OCI-LY3 (cell line): ENCODE results near the gene PKNOX1.
"Not testable (repeated sequence)": the region's sequence is repeated elsewhere in the genome, so short reads cannot be mapped to it uniquely, and the experiment has no call there.

Experiments
- H2AFZ ChIP-seq: fragments of 200-600, 300-600 bp; shearing (Covaris generic); 2 replicates; pipeline ENCODE4 v1.6.0; 2014; ENCODE audit warnings: antibody characterized with exemption, low read depth, low read length
- H3K27ac ChIP-seq: fragments of 200-600, 300-600 bp; sonication (generic); 2 replicates; pipeline ENCODE4 v1.5.1; 2014; ENCODE audit warnings: mild to moderate bottlenecking, low read length, moderate library complexity, mixed read lengths
- H3K27me3 ChIP-seq: fragments of 200-600, 300-600 bp; sonication (generic); 2 replicates; pipeline ENCODE4 v1.6.1; 2014; ENCODE audit warnings: low read depth, low read length, mixed read lengths
- H3K36me3 ChIP-seq: fragments of 200-600, 300-600 bp; sonication (generic); replicated peaks from 2 replicates; pipeline ENCODE3; 2014; ENCODE audit warnings: low read depth, low read length, mixed read lengths
- H3K4me1 ChIP-seq: fragments of 300-600, 200-600 bp; sonication (generic); 2 replicates; pipeline ENCODE4 v1.6.1; 2014; ENCODE audit warnings: low read length, mixed read lengths
- H3K4me2 ChIP-seq: fragments of 200-600, 300-600 bp; sonication (generic); 2 replicates; pipeline ENCODE4 v1.6.1; 2014; ENCODE audit warnings: low read length, mixed read lengths
- H3K4me3 ChIP-seq: fragments of 300-600, 200-600 bp; sonication (generic); 2 replicates; pipeline ENCODE4 v1.5.1; 2014; ENCODE audit warnings: antibody characterized with exemption, mild to moderate bottlenecking, low read length, moderate library complexity
- H3K79me2 ChIP-seq: fragments of 300-600, 200-600 bp; shearing (Covaris generic); 2 replicates; pipeline ENCODE4 v1.6.1; 2014; ENCODE audit warnings: mild to moderate bottlenecking, low read length, mixed read lengths
- H3K9ac ChIP-seq: fragments of 300-600, 200-600 bp; shearing (Covaris generic); 2 replicates; pipeline ENCODE4 v1.6.0; 2014; ENCODE audit warnings: mild to moderate bottlenecking, low read length, moderate library complexity
- H3K9me3 ChIP-seq: fragments of 200-600, 300-600 bp; shearing (Covaris generic); 2 replicates; pipeline ENCODE4 v1.6.1; 2014; ENCODE audit warnings: low read length, mixed read lengths; ENCODE audit not compliant: insufficient read depth
- H4K20me1 ChIP-seq: fragments of 200-600, 300-600 bp; sonication (generic); 2 replicates; pipeline ENCODE4 v1.6.1; 2016; ENCODE audit warnings: low read length, mixed read lengths; ENCODE audit not compliant: insufficient read depth
- CTCF ChIP-seq: fragments of 200-600, 300-600 bp; sonication (generic); IDR thresholded peaks from 2 replicates; pipeline ENCODE4 v1.5.1; 2014; ENCODE audit warnings: antibody characterized with exemption, low read length, low read depth
- EZH2phosphoT487 ChIP-seq: fragments of 200-600 bp; shearing (Covaris generic); IDR thresholded peaks from 2 replicates; pipeline ENCODE4 v1.6.1; 2018; ENCODE audit warnings: antibody characterized with exemption, mixed run types, low read depth

Gene PKNOX1

GRCh38 chr21:43005635-43006034, 31.3 kb downstream of the PKNOX1 start:
- Histone ChIP-seq H3K4me3 (no peak overlapping the region), H3K79me2 (no peaks in the 10 kb centered on the region), H2AFZ (no peak overlapping the region), H3K27ac (no peak overlapping the region), H4K20me1 (no peaks in the 10 kb centered on the region), H3K4me1 (no peaks in the 10 kb centered on the region), H3K9me3 (no peaks in the 10 kb centered on the region), H3K9ac (no peak overlapping the region), H3K36me3 (no peaks in the 10 kb centered on the region), H3K27me3 (no peaks in the 10 kb centered on the region), H3K4me2 (no peak overlapping the region)
- TF ChIP-seq CTCF, result no peak
- no peak for TF ChIP-seq EZH2phosphoT487

- not testable (repeated sequence) for H3K4me3 ChIP-seq, H3K36me3 ChIP-seq, H3K4me1 ChIP-seq, H3K27ac ChIP-seq, H3K4me2 ChIP-seq, H2AFZ ChIP-seq, H3K79me2 ChIP-seq, H4K20me1 ChIP-seq, H3K9ac ChIP-seq, H3K9me3 ChIP-seq, H3K27me3 ChIP-seq
Observed at GRCh38 chr21:43006051-43006873, 31.9 kb downstream of the PKNOX1 start.

- Histone ChIP-seq H3K27me3 (no peaks in the 10 kb centered on the region), H3K9me3 (no peaks in the 10 kb centered on the region), H3K36me3 (peaks cover 3% of the 10 kb centered on the region), H3K9ac (no peak overlapping the region), H3K79me2 (no peaks in the 10 kb centered on the region), H3K4me1 (no peaks in the 10 kb centered on the region), H3K4me2 (no peak overlapping the region), H4K20me1 (no peaks in the 10 kb centered on the region), H3K4me3 (no peak overlapping the region), H2AFZ (no peak overlapping the region), H3K27ac (no peak overlapping the region)
- TF ChIP-seq CTCF, result no peak
- no peak for TF ChIP-seq EZH2phosphoT487
Observed at GRCh38 chr21:43006874-43007208, 32.5 kb downstream of the PKNOX1 start.

- H3K4me3 ChIP-seq, result no peak overlapping the region
- TF ChIP-seq EZH2phosphoT487 (no peak), CTCF (no peak)
- no peak overlapping the region for H3K27ac ChIP-seq
- H3K9ac ChIP-seq, result no peak overlapping the region
- no peak overlapping the region for H2AFZ ChIP-seq
- no peaks in the 10 kb centered on the region for H3K27me3 ChIP-seq
- H4K20me1 ChIP-seq, result no peaks in the 10 kb centered on the region
- no peaks in the 10 kb centered on the region for H3K79me2 ChIP-seq
- H3K4me2 ChIP-seq, result no peak overlapping the region
- H3K36me3 ChIP-seq, result peaks cover 13% of the 10 kb centered on the region
- H3K4me1 ChIP-seq, result peaks cover 11% of the 10 kb centered on the region
- no peaks in the 10 kb centered on the region for H3K9me3 ChIP-seq
Observed at GRCh38 chr21:43012596-43012995, 38.2 kb downstream of the PKNOX1 start.
